Panc1 (cell line): ENCODE results near the gene ING4. TPM values are rescaled to one million over a fixed set of nuclear protein-coding genes. Genes with fewer than 3 reads are reported as not detected.

Experiments used
- ATAC-seq: fragments of 200-7000 bp; cut with Tn5 transposase; 2 replicates; pipeline ENCODE4 v1.9.1; 2020; ENCODE audit warnings: mild to moderate bottlenecking, moderate library complexity
- BruUV-seq: library from RNA; stranded (reverse); fragments of 400-500 nt; replicated peaks from 2 replicates; lab custom pipeline; 2021; lab: Mats Ljungman, UMichigan
- CTCF ChIA-PET: fragments of 300-600 bp; sonication (Branson Sonifier 250); formaldehyde crosslinking; loops from one replicate; lab custom pipeline; 2022; ENCODE audit warnings: antibody characterized with exemption; lab: Charles Lee
- POLR2A ChIA-PET: fragments of 300-600 bp; sonication (Branson Sonifier 250); formaldehyde crosslinking; loops from one replicate; lab custom pipeline; 2022; ENCODE audit warnings: antibody characterized with exemption; lab: Charles Lee
- DNase-seq: peaks from one replicate; pipeline ENCODE4 v3.0.0-alpha.2; 2010; ENCODE audit warnings: low read depth, low spot score
- H3K27ac ChIP-seq: 2 replicates; pipeline ENCODE4 v1.5.1; 2011; ENCODE audit warnings: mild to moderate bottlenecking, low read length, inconsistent platforms
- H3K27me3 ChIP-seq: fragments of 200-500 bp; sonication (Bioruptor generic); 2 replicates; pipeline ENCODE4 v1.6.0; 2014; ENCODE audit warnings: low read length, inconsistent platforms; ENCODE audit not compliant: control insufficient read depth, insufficient read depth
- H3K36me3 ChIP-seq: fragments of 200-500 bp; sonication (Bioruptor generic); 2 replicates; pipeline ENCODE4 v1.5.1; 2014; ENCODE audit warnings: inconsistent platforms, mild to moderate bottlenecking, low read length, moderate library complexity; ENCODE audit not compliant: control insufficient read depth, insufficient read depth
- H3K4me1 ChIP-seq: 2 replicates; pipeline ENCODE4 v1.5.1; 2011; ENCODE audit warnings: inconsistent platforms, mild to moderate bottlenecking, low read length, moderate library complexity; ENCODE audit not compliant: control insufficient read depth, insufficient read depth
- H3K4me3 ChIP-seq, 2 experiments: 2 replicates each; pipeline ENCODE4 v1.5.1; 2011 to 2012; ENCODE audit warnings: low read depth in 2 of 2, low read length in 2 of 2, mild to moderate bottlenecking in 2 of 2, inconsistent platforms in 1 of 2, moderate library complexity in 1 of 2
- H3K9me3 ChIP-seq: fragments of 200-500 bp; sonication (Bioruptor generic); 2 replicates; pipeline ENCODE4 v1.5.1; 2014; ENCODE audit warnings: low read depth, mild to moderate bottlenecking, inconsistent platforms, low read length, moderate library complexity; ENCODE audit not compliant: control insufficient read depth, insufficient read depth
- CTCF ChIP-seq: fragments of 450-650 bp; IDR thresholded peaks from 2 replicates; pipeline ENCODE4 v1.5.1; 2017; ENCODE audit warnings: mild to moderate bottlenecking
- POLR2AphosphoS5 ChIP-seq: IDR thresholded peaks from 2 replicates; pipeline ENCODE4 v1.6.1; 2012; ENCODE audit warnings: mild to moderate bottlenecking, low read depth, low read length, moderate library complexity
- REST ChIP-seq, 2 experiments: IDR thresholded peaks; 2 replicates each; pipeline ENCODE4 v1.6.1; 2011 to 2012; ENCODE audit warnings: low read depth in 2 of 2, control low read depth in 1 of 2, low read length in 1 of 2, mild to moderate bottlenecking in 1 of 2, moderate library complexity in 1 of 2; ENCODE audit not compliant: insufficient read depth in 1 of 2
- SIN3A ChIP-seq: IDR thresholded peaks from 2 replicates; pipeline ENCODE4 v1.6.1; 2012; ENCODE audit warnings: low read depth, mild to moderate bottlenecking, low read length, moderate library complexity, borderline replicate concordance; ENCODE audit not compliant: insufficient read depth
- TCF7L2 ChIP-seq: IDR thresholded peaks from 2 replicates; pipeline ENCODE4 v1.6.1; 2011; ENCODE audit warnings: mild to moderate bottlenecking, low read depth, low read length, inconsistent platforms
- in situ Hi-C: cut with HindIII; loops from 2 replicates; pipeline ENCODE4 v1.10.0; 2016; ENCODE audit warnings: low sequenced_read_pairs, low pct_unique_long_range_greater_than_20kb
- intact Hi-C: fragments of 100-400 bp; cut with micrococcal nuclease; formaldehyde crosslinking; loops from one replicate; pipeline ENCODE4 v1.10.0; 2022; ENCODE audit not compliant: unreplicated experiment
- total RNA-seq: library from RNA; stranded (reverse); gene quantifications from one replicate; pipeline ENCODE4 v1.2.1, GENCODE V29; 2021; ENCODE audit not compliant: unreplicated experiment

Gene ING4
- total RNA-seq, 1 experiment from 2014 or later = 11.4 TPM

DNA sequence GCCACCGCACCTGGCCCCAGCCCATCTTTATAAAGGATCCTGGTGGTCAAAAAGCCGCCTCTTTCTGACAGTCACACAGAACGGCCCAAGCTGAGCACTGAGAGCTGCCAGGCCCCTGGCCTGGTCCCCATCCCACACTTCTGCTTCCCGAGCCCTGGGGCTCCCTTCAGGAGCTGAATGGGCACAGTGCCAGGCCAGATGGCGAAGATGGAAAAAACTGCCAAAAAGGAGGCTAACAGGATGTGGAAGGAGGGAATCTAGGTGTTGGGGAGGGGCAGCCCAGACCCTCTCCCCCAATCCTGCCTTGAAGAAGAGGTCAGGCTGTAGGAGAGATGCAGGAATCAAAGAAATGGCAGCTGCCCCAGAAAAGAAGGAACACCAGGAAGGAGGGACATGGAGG lies 32.2 kb downstream of the ING4 start:
- Histone ChIP-seq H3K27me3 (no peaks in the 10 kb centered on the region), H3K9me3 (no peaks in the 10 kb centered on the region), H3K4me1 (no peaks in the 10 kb centered on the region), H3K4me3 (no peak overlapping the region), H3K36me3 (no peaks in the 10 kb centered on the region), H3K27ac (no peak overlapping the region)
- TF ChIP-seq REST (IDR thresholded peaks at IDR 0.05; ENCODE audit: insufficient read depth in 1 of 2, low read depth in 2 of 2, low read length in 1 of 2) (no peak), SIN3A (no peak), POLR2AphosphoS5 (no peak), TCF7L2 (no peak), CTCF (no peak)
- in situ Hi-C loops = no loop called here
- ChIA-PET CTCF (no interaction called here), POLR2A (no interaction called here)
- intact Hi-C loops = no loop called here
- BruUV-seq = no TSS peak
- DNase-seq = no peak
- no peak for ATAC-seq

DNA sequence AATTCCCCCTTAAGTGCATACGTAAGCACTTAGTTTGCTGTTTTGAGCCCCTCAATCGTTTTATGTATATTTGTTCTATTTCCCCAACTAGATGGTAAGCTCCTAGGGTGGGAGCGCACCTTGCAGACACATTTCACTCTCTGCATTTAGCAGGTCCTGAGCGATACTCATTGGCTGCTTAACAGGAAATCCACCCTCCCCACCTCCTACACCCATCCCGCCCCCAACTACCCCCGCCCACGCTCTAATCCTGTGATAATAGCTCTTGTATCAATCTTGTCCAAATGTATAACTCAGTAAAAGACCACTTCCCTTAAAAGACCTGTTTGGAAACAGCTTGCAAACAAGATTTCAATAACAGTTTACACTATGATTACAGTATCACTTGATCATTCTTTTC lies 35.3 kb downstream of the ING4 start:
- ATAC-seq = peak; percentile 81
- Histone ChIP-seq H3K9me3 (no peaks in the 10 kb centered on the region), H3K27me3 (no peaks in the 10 kb centered on the region), H3K4me3 (peak overlapping the region; percentile 24 to 46; a peak in 3 of 4 replicates), H3K27ac (no peak overlapping the region), H3K4me1 (no peaks in the 10 kb centered on the region), H3K36me3 (no peaks in the 10 kb centered on the region)
- ChIA-PET POLR2A (interaction anchor here (0.6 kb wide), 2 partner anchors 14 to 548 kb away, joined by 4 to 15 read pairs; no protein-coding TSS in a partner anchor), CTCF (no interaction called here)
- TF ChIP-seq REST (IDR thresholded peaks at IDR 0.05; ENCODE audit: insufficient read depth in 1 of 2, low read depth in 2 of 2, low read length in 1 of 2) (no peak), SIN3A (no peak), TCF7L2 (no peak), POLR2AphosphoS5 (no peak), CTCF (no peak)
- DNase-seq = no peak
- BruUV-seq = no TSS peak
- intact Hi-C loops = no loop called here
- in situ Hi-C loops = no loop called here
